ENCODE data around the gene B4GALT2.

B4GALT2 gene

DNA sequence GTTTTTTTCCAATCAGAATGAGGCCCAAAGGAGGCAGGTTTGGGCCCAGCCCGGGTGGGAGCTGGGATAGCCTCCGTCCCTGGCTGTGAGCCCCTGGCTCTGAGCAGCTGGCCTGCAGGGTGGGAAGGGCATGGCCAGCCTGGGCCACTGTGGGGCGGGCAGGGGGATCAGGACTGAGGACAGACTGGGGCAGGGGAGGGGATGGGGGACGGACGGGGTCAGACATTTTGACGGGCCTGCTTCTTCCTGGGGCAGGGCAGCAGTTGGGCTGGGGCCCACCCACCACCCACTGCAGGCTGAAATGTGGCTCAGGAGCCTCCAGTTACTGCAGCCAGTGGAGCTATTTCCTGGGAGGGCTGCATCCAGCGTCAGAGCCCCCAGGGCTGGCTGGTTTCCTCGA lies 54.7 kb downstream of the B4GALT2 start:
- FAIRE-seq (no peak), DNase-seq (ENCODE audit: insufficient read length, low spot score) (no peak)
- TF ChIP-seq POLR2A (IDR thresholded peaks at IDR 0.05; ENCODE audit: low read depth, low read length) = no peak

GRCh38 chr1:44034423-44034822 lies 55.4 kb downstream of the B4GALT2 start:
- no peak for TF ChIP-seq POLR2A (IDR thresholded peaks at IDR 0.05; ENCODE audit: low read depth, low read length)

DNA sequence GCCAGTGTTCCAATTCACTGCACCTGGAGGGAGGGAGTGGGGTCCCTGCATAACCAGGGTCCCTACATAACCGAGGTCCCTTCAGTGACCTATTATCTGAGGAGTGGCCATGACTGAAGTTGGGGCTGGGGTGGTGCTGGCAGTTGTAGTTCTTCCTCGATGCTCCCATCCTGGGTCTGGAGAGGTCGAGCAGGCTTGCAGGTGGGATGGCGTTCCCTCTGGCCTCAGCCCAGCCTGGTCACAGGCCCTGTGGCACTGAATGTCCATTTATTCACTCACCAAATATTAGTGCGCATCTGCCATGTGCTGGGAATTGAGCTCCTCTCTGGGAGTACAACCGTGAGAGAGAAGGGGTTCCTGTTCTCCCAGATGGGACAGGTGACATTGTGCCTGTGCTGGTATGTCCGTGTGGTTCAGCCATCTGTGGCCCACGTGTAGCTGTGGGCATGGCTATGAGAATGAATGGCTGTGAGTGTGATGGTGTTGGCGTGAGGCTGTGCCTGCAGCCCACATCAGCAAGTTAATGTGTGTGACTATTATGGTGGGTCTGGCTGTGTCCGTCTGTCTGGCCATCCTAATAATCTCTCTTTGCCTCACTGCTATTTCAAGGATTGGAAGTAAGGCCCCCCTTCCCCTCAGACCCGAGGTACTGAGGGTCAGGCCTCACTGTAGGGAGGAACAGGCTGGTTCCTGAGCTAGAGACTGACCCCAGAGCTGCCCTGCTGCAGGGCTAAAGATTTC lies 56.1 kb downstream of the B4GALT2 start:
- no peak for TF ChIP-seq POLR2A (IDR thresholded peaks at IDR 0.05; ENCODE audit: low read depth, low read length)
- FAIRE-seq (no peak), DNase-seq (ENCODE audit: insufficient read length, low spot score) (no peak)

More at GRCh38 chr1:44034423-44034822, 55.4 kb downstream of the B4GALT2 start:
- no peak for FAIRE-seq
- no peak for DNase-seq (ENCODE audit: insufficient read length, low spot score)

- FAIRE-seq (no peak), DNase-seq (ENCODE audit: insufficient read length, low spot score) (no peak)
- no peak for TF ChIP-seq POLR2A (IDR thresholded peaks at IDR 0.05; ENCODE audit: low read depth, low read length)
These were observed 56.9 kb downstream of the B4GALT2 start for GRCh38 chr1:44035726-44036408.

DNA sequence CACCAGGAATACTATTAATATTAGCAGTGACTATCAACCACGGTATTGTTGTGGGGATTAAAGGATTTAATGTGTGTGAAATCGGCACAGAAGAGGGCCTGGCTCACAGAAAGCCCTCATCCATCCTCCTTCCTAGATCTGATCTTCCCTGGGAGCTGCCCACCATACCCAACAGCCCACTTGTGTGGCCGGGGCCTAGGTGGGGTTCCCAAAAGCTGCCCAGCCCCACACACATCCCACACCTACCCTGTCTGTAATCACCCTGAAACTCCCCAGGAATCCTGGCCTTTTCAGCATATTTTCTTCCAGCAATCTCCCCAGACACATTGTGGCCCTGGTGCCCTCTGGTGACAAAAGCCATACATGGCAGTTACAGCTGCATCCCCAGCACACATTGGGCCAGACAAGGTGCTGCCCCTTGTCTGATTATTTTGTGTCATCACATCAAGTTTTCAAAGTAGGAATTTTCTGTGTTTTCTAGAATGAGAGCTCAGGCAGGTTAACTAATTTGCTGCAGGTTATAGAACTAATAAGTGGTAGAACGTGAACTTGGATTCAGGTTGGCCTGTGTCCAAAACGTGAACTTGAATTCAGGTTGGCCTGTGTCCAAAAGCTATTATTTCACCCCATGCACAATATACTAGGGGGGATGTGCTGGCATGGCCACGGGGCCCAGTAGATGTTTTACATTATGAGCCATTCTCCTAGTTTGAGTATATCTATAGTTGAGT lies 57.6 kb downstream of the B4GALT2 start:
- DNase-seq (ENCODE audit: insufficient read length, low spot score) (peak; percentile 49), FAIRE-seq (peak; percentile 78)
- no peak for TF ChIP-seq POLR2A (IDR thresholded peaks at IDR 0.05; ENCODE audit: low read depth, low read length)

DNA sequence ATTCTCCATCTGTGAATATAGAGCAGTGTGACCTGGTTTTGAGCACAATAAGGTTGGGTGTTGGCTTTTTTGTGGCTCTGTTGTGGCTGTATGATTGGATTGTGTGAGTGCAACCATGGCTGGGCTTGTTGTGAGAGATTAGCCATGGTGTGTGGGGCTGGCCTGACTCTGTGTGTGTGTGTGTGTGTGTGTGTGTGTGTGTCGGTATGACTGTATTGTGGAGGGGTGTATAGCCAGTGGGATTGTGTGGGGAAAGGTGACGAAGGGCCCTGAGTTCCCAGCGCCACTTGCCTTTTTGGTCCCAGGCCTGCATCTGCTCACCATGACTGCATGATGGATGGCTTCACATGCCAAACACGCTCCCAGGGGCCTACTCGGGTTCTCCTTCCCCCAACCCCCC lies 58.1 kb downstream of the B4GALT2 start:
- TF ChIP-seq POLR2A (IDR thresholded peaks at IDR 0.05; ENCODE audit: low read depth, low read length) = no peak
- no peak for FAIRE-seq
- DNase-seq (ENCODE audit: insufficient read length, low spot score) = no peak

GRCh38 chr1:44038876-44039657 lies 60.1 kb downstream of the B4GALT2 start:
- no peak for FAIRE-seq
- DNase-seq (ENCODE audit: insufficient read length, low spot score) = no peak
- TF ChIP-seq POLR2A (IDR thresholded peaks at IDR 0.05; ENCODE audit: low read depth, low read length) = no peak

DNA sequence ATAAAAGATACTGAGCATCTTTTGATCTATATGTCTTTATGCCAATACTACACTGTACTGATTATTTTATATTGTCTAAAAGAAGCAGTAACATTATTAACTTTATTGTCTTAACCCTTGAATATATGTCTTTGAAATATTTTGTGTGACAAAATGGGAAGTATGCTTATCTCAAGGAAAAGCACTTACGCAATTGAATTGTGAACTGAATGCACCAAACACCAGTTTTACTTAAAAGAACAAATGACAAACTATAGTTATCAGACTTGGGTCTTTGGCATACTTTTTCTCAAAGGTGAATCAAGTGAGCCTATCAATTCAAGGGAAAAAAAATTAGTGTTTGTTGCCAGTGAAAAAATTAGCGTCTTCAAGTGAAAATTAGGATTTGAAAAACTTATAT lies 61.4 kb downstream of the B4GALT2 start:
- DNase-seq (ENCODE audit: insufficient read length, low spot score) = no peak
- no peak for TF ChIP-seq POLR2A (IDR thresholded peaks at IDR 0.05; ENCODE audit: low read depth, low read length)
- no peak for FAIRE-seq

Data from H54 (cell line).